NCI-H510A (cell line): ENCODE results near the gene FMNL2.

Source experiments
- DNase-seq: peaks from one replicate; lab custom pipeline; 2025; lab: John Stamatoyannopoulos, UW

The FMNL2 gene

DNA sequence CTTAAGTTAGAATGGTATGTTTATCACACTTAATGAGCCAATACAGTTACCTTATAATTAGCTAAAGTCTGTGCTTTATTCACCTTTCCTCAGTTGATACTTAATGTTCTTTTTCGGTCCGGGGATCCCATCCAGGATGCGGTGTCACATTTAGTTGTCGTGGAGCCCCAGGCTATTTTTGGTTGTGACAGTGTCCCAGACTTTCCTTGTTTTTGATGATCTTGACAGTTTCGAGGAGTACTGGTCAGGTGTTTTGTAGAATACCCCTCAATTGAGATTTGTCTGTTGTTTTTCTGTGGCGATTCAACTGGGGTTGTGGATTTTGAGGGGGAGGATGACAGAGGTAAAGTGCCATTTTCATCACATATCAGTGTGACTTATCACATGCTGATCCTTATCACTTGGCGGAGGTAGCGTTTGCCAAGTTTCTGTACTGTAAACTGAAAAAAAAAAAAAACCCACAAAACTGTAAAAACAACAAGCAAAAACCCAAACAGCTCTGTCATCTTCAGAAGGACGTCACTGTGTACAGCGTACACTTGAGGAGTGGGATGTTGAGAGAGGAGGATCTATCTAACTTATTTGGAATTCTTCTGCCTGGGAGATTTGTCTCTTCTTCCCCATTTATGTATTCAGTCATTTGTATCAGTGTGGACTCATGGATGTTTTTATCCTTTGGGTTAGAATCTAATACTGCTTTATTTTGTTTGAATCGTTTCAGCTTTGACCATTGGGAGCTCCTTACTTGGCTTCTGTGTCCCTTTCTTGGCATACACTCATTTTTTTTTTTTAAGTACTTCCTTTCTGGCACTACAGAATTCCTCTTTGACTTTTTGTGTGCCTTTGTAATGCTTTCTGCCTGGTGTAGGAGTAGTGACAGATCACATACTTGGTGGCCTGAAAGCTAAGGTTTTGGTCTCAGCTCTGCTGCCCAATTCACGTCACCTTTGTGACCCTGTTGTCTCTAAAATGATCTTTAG lies 68.1 kb downstream of the FMNL2 start:
- DNase-seq, result no peak

DNA sequence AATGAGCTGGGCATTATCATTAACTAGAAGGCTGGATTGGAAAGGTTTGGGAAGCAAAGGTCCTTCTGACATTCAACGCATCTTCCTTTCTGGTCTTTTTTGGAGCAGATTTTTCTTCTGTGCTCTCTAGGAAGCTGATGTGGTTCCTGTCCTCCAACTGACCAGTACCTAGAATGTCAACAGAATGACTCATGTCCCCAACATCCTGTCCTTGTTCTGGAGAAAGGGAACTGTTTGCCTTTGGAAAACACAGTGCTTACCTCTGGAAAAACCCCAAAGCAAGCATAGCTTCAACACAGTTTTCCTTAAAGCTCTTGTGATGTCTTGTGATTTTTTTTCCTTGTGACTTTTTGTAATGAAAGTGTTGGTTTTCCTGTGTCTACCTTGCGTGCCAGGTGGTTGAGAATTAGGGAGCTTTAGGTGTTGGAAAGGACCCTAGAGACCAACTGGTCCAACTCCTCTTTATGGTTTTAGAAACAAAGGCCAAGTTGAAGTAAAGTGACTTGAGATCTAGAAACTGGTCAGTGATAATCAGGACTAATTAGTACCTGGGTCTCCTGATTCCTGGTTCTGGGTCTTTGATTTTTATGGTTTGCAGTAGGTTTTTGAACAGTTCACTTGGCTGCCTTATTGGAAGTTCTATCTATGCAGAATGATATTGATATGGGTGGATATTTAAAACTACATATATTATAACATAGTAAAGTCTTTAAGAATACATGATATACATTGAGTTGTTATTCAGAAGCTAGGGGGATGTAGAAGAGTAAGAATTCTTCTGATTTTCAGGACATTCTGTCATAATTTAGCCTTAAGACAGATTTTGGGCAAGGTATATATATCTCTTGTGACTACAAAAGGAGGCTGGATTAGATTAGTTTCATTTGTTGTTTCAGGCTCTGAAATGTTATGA lies 70.5 kb downstream of the FMNL2 start:
- no peak for DNase-seq

DNA sequence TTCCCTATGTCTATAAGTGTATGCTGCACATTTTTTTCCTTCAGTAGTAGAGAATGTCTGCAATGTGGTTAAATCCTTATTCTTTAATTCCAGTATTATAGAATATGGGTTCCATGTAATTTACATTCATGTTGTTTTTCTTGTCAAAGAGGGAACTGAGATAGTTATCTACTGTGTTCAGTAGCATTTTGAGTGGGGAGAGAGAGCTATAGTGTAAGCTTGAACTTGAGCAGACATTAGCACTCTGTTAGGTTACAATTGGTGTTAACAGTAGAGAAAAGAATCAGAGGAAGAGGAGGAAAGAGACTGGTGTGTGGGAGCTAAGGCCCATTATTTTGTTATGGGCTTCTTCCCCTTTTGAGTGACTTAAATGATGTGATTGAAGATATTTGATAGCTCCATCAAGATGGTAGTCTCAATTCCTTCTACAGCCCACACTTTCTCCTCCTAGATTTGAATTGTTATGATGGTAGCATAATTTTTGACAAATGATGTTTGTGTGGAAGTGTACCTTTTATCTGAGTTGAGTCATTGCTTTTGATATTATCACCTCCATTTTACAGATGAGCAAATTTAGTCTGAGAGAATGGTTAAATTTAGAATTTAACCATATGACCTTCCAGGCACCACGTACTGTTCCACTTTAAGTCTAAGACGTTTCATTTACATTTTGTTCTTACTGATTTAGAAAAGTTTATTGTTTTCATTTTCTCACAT lies 71.3 kb downstream of the FMNL2 start:
- no peak for DNase-seq

DNA sequence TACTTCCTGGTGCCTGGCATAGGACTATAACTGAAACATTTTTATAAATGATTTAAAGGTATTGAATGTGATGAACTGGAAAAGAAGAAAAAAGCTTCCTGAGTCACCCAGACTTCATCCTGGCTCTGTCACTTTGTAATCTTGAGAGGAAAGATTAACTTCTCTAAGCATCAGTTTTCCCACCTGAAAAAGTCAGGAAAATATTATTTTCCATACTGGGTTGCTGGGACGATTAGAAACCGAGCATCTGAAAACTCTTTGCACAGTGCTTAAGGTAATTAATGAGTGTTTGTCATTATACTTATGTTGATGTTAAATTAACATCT lies 71.8 kb downstream of the FMNL2 start:
- no peak for DNase-seq

DNA sequence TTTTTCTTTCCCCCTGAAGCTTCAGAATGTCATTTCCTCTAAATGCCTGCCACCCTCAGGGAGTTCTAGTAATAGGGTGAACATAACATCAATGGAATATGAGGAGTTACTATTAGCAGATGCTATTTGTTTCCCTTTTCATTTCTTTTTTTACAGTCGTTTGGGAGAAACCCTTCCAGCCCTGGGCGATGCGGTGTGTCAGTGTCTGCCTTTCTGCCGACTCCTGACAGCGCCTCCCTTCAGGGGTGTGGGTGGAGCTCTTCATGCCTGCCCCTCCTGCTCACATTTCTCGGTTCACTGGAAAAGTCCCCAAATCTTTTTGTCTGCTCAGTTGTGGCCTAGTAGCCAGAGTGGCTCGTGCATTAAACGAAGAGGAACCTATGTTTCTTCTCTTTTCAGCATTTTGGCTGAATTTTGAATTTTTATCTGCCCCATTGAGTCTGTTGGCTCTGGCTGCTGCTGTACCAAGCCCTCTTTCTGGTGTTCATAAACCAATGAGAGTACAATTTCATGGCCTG lies 72.3 kb downstream of the FMNL2 start:
- no peak for DNase-seq

DNA sequence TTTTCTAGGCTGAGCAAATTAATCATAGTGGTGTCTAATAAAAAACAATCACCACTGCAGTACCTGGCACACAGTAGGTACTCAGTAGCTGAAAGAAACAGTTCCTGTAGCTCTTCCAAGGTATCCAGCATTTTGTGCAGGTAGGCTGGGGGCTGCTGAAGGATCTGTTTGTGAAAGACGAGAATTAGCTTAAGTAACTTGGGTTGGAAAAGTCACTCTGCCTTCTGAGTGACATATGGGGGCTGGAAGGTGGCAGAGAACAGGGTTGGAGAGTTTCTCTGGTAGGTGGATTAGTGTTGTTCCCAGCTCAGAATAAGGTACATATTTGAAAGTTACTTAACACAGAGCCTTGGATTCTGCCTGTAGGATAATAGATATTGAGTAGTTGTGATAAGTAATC lies 72.8 kb downstream of the FMNL2 start:
- no peak for DNase-seq

DNA sequence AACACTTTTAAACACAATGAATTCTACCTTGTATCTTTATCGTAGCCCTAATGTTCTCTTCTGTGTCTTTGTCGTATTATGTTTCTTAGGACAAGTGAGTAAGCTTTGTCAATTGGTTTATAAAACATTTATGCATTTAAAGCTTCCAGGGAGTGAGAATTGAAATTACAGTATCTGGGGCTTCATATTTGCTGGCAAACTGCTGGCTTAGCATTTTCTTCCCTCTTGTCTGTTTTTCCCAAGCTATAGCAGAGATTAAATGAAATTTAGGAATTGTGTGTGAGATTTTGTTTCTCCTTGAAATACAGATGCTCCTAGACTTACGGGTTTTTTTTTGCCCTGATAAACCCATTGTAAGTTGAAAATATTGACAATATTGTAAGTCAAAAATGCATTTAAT lies 73.3 kb downstream of the FMNL2 start:
- DNase-seq, result no peak

DNA sequence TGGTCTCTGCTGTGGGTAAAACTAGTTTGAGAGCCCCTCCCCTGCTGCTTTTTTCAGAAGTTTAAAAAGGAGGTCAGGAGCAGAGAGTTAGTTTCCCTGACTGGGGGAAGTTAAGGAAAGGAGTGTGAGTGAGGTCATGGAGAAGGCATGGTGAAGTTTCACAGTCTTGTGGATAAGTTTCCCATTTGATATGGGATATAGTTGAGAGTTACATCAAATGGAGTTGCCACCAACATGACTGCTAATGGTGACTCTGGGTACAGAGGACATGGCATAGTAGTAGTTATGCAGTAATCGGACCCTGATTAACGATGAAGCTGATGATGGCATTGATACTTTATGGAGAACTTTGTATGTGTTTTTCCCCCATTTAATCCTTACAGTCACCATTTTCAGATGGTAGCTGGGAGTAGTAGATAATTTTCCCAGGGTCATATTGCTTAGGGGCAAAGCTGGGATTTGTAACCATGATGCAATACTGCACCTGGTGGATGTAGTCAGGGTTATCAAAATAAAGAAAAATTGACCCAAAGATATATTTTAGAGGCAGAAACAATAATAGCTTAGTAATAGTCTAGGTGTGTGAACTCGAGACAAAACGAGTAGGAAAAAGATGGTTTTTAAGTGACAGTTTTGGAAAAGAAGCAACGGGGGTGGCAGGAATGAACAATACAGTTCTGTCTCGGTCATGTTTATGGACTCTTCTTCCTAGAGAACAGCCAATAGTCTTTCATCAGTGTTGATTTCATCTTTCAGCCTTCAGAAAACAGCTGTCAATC lies 74.6 kb downstream of the FMNL2 start:
- no peak for DNase-seq

DNA sequence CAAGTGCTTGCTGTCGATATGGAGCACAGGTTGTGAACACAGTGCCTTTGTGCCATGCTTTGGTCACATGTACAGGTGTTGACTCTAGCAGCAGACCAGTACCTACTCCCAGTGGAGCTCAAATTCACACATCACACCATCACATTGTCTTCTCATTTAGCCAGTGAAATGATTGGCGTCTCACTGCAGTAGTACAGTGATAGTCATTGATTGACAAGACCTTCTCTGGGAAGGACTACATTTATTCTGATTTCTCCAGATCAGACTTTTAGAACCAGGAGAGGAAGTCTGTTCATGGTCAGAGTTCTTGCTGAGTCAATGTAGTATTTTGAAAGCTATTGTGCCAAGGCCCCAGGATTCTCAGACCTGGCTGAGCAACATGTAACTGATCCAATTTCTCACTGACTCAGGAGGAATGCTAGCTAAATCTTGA lies 75.2 kb downstream of the FMNL2 start:
- DNase-seq, result no peak

DNA sequence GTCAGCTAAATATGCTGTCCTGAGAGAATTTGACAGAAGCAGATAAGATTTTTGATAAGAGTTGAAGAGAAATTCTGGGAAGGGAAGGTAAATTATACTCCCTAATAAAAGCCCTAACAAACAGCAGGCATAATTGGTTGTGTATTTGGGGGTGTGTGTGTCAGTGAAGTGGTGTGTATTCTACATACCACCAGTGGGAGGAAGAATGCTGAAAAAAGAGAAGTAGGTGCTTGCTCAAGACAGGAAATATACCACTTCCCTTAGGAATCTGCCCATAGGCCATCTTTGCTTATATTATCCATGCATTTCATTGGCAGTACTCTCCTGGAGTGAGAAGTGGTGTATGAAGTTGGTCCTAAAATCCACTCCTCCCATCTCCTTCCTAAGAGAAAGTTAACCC lies 76.2 kb downstream of the FMNL2 start:
- no peak for DNase-seq

DNA sequence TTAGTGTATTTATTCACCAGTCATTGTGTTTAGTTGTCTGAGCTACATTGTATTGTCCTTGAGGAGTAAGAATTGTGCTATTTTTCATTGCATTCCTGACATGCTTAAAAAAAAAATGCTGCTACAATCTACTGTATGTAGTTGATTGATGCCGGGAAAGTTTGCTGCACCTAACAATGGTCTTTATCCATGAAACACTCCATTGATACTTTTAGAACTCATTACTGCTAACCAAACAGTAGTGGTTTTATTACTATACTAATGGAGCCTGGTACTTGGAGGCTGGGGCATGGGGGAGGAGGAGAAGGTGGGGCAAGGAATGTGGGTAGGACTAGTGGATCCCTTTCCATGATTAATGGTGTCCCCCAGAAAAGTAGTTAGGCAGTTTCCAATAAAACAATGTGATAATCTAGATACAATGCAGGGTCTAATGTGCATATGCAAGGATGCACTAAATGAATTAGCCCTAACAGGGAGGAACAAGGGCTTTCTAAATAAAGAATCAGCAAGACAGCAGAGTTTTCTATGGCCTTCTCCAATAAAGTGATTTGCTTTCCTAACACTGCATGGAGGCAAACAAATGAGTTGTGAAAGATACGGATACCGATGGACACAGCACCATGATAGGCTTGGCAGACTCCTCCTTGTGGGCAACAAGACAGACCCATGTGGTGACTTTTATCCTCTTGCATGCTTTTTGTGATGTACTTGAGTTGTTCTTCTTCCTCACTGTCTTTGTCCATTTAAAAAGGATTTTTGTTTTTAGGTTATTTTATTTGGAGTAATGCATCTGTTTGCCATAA lies 78.5 kb downstream of the FMNL2 start:
- DNase-seq, result no peak

DNA sequence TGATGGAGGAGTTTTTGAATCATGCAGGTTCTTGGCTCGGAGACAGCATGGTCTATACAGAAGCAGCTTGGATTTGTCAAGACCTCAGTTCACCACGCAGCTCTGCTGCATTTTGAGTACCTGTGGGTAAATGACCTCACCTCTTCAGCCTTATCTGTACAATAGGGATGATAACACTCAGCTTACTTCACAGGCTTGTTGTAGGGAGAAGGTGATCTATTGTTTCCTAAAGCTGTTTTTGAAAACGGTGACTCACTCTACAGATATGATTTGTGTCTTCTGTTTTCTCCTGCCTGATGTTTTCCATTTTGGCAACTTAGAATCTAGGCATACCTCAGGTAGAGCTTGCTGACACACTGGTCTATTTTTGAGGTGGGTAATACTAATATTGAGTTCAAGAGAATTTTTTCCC lies 80.3 kb downstream of the FMNL2 start:
- DNase-seq, result no peak

DNA sequence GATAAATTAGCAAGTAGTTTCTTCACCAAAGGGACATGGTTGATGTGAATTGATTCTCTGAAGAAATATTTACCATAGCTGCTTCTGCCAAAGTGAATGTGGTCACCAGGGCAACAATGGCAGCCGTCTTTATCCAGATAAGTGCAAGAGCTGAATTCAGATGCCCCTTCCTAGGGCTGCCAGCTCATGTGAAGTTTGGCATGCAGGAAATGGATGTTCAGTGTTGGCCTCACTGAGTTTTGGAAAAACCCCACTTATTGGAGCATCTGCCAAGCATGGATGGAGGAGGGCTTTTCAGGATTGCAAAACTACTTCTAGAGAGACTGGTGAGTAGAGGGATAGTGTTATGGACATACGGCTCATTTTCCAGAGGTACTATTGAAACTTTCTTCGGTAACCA lies 80.8 kb downstream of the FMNL2 start:
- no peak for DNase-seq

DNA sequence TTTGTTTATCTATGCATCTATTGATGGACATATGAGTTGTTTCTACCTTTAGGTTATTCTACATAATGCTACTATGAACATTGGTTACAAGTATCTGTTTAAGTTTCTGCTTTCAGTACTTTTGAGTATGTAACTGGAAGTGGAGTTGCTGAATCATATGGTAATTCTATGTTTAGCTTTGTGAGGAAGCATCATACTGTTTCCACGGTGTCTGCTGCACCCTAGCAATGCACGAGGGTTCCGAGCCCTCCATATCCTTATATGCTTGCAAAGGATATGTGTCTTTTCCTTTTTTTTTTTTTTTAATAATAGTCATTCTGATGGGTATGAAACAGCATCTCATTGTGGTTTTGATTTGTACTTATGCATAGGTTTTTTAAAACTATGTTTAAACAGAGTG lies 83.7 kb downstream of the FMNL2 start:
- DNase-seq, result no peak

DNA sequence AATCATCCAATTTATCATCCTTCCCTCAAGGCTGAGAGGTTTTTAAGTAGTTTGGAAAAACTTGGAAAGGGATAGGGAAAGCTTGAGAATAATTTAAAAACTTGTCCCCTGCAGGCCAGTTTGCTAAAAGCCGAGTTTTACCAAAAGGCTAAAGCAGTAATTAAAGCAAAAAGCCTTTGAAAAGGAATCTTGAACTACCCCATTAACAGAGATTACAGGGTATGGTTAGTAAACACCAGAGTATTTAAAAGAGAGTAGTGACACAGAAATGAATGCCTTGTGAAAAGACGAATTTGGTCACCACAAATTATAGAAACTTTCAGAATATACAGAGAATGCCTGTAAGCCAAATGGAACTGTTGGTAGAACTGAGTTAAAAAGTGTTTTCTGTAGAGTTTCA lies 85.0 kb downstream of the FMNL2 start:
- DNase-seq, result no peak

DNA sequence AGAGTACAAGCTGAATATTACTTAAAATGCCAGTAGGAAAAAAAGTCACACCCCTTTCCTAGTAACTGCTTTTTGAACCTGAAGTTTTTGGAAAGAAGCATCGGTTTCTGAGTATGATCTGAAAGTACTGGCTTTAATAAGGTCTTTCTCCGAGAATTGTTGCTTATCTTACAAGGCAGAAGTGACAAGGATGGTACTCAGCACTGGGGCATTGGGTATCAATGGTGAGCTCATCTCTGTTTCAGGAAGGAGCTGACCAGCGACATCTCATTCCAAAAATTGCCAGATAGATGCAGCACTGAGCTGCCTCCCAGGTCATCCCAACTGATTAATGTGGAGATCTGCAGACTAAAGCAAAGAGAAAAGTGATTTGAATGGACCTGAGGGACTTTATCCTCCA lies 85.4 kb downstream of the FMNL2 start:
- DNase-seq, result no peak

DNA sequence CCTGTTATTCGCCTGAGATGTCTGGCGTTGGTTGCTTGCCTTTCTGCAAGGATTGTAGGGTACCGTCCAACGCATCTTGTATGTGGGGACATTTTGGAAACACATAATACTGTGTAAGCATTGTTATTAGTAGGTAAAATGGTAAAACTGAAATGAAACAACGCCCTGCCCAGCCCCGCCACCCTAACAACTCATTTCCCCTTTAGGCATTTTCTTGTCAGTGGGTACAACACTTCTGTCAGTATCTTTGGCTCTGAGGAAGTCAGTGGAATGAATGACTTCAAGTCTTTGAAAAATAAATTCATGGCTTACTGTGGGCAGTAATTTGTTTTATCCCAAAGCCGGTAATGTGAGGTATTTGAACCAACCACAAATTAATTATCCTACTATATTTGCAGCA lies 86.0 kb downstream of the FMNL2 start:
- DNase-seq, result no peak

DNA sequence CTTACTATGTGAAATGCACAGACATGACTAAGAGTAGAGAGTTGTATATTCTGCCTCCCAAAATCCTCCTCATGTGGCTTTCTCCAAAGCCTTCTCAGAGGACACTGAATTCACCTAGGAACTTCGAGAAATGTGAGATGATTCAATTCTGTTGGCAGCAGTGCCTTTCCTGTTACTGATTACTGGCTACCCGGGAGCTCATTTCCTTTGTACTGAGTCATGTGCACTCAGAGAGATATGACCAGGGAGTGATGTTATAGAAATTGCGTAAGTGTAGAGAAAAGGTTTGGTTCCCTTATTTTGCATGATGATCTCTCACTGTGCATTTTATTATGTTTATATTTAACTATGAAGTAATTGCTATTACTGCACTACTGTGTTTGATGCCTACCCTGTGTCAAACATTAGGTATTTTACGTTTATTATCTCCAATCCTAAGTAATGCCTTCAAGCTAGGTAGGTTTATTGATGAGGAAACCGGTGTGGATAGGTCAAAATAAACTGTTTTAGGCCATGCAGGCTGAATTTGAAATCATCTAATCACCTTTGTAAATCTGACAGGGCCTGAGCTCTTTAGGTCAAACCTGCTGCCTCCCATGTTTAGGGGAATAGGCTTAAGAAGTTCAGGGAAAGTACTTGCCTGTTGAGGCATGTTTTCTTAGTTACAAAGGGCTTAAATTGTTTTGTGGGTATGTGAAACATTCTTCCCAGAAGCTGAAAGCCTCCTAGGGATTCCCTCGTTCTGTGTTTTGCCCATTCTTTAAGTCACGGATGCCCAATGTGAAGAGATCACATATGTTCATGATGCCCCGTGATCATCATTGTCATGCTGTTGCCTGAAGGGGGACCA lies 86.8 kb downstream of the FMNL2 start:
- DNase-seq, result no peak

DNA sequence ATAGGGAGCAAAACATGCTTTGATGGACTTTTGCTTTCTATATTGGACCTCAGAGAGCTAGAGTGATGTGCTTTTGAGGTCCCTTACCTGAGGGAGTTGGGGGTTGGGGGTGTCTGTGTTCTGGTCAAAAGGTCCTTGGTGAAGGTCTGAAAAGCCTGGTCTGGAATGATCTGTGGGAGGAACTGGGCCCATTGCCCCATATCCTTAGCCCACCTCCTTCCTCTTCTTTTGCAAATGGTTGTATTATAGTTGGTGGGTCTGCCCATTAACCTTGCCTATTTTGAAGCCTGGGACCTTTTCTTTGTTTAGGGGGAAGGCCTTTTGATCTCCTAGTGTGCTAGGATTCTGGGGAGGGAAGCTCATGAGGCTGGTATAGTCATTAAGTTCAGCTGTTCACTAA lies 88.7 kb downstream of the FMNL2 start:
- DNase-seq, result no peak
